NOMO-1 (cell line): Measurements from ENCODE around the gene TINCR.

ENCODE experiments used
- DNase-seq, 2 experiments: peaks; one replicate each; lab custom pipeline; 2025; ENCODE audit not compliant: unreplicated experiment in 2 of 2; lab: John Stamatoyannopoulos, UW

TINCR gene

DNA sequence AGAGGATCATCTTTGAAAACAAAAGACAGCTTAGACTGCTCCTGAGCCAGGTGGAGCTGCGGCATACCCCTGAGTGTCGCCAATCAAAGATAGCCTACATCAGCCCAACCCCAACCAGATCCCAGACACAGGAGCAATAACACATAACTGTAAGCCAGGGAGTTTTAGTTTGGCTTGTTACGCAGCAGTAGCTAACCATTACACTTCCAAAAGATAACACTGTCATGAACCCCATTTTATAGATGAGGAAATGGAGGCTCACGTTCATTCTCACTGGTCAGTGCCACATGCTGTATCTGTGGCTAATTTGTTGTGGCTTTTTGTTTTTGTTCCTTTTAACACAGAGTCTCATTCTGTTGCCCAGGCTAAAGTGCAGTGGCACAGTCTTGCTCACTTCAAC, 47.3 kb downstream of the TINCR start:
- no peak for DNase-seq

DNA sequence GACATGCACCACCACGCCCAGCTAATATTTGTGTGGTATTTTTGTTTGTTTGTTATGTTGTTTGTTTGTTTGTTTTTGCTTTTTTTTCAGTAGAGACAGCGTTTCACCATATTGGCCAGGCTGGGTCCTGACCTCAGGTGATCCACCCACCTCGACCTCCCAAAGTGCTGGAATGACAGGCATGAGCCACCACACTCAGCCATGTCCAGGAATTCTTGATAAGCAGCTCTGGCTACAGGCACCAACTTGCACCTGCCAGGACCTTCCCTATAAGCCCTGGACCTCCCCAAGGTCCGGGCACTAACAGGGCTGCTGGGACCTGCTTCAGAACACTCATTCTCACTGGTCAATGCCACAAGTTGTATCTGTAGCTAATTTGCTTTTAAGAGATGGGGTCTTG, 48.7 kb downstream of the TINCR start:
- no peak for DNase-seq

DNA sequence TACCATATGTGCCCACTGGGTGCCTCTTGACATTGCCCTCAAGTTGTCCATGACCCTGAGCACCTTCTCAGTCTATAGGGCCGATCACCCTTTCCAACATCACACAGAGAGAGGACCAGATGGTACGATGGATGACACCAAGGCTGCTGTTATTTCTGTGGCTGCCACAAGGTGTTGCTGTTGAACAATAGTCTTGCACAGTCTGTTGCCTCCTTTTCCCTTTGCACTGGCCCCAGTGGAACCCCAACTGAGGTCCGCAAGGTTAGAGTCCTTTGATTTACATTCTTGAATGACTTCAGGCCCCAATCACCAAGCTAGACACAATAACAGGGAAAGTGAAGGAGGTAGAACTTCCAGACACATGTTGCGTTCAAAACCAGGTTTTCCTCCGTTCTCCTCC, 52.0 kb downstream of the TINCR start:
- DNase-seq: no peak

DNA sequence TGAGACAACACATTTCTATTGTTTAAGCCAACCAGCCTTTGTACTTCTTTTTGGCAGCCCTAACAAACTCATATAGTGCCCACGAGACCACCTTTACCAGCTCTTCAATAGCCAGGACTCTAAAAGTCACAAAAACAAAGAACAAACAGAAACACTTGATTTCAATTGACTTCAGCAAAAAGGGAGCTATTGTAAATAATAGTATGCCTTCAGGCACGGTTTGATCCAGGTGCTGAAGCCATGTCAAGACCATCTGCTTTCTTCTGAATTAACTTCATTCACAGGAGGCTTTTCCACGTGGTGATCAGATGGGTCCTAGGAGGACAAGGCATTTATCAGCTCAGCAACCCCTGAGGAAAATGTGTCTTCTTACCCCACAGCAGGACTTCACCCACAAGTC, 53.8 kb downstream of the TINCR start:
- DNase-seq: no peak

DNA sequence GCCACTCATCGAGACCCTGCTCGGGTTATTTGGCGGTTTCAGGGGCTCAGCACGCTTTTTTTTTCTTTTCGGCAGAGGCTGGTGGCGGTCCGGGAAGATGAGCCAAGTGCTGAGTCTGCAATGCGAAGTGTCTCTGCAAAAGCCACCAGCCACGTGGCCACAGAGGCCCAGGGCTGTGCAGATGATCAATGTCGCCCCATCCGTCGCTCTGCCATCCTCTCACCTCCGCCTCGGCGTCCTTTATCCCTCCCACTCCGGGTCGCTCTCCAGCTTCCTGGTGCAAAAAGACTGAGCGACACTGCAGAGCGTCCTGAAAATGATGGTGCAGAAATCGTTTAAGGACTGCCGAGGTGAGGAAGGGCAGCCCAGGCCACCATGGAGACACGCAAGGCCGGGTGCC, 55.0 kb downstream of the TINCR start:
- no peak for DNase-seq
